PC-9 (cell line): Measurements from ENCODE around the gene B4GALNT1. TPM values are rescaled to one million over a fixed set of nuclear protein-coding genes. Genes with fewer than 3 reads are reported as not detected.

Experiments used
- BruUV-seq: library from RNA; stranded (reverse); fragments of 400-500 nt; replicated peaks from 2 replicates; lab custom pipeline; 2021; lab: Mats Ljungman, UMichigan
- CTCF ChIA-PET: fragments of 300-600 bp; sonication (Branson Sonifier 250); formaldehyde crosslinking; loops from one replicate; lab custom pipeline; 2022; ENCODE audit warnings: antibody characterized with exemption; lab: Charles Lee
- POLR2A ChIA-PET: fragments of 300-600 bp; sonication (Branson Sonifier 250); formaldehyde crosslinking; loops from one replicate; lab custom pipeline; 2022; ENCODE audit warnings: antibody characterized with exemption; ENCODE audit not compliant: unreplicated experiment; lab: Charles Lee
- DNase-seq, 2 experiments: peaks; one replicate each; pipeline versions ENCODE4 v3.0.0 to v3.0.0-alpha.2; 2015 to 2022; ENCODE audit warnings: mixed read lengths in 1 of 2
- H2AFZ ChIP-seq: fragments of 200-600 bp; sonication (generic); 2 replicates; pipeline ENCODE4 v1.8.1; 2017; ENCODE audit warnings: antibody characterized with exemption
- H3F3A ChIP-seq: fragments of 200-600 bp; sonication (generic); 2 replicates; pipeline ENCODE4 v1.8.1; 2017; ENCODE audit warnings: antibody characterized with exemption, mild to moderate bottlenecking, low read depth; ENCODE audit not compliant: insufficient read depth
- H3K27ac ChIP-seq: fragments of 200-600 bp; sonication (generic); 2 replicates; pipeline ENCODE4 v1.6.1; 2016; ENCODE audit warnings: mixed run types
- H3K27me3 ChIP-seq: fragments of 200-600 bp; sonication (generic); 2 replicates; pipeline ENCODE4 v1.6.1; 2016; ENCODE audit warnings: low read depth, mixed run types; ENCODE audit not compliant: insufficient read depth
- H3K36me3 ChIP-seq: fragments of 200-600 bp; sonication (generic); 2 replicates; pipeline ENCODE4 v1.6.1; 2016; ENCODE audit warnings: low read depth, mixed run types
- H3K4me1 ChIP-seq: fragments of 200-600 bp; sonication (generic); replicated peaks from 2 replicates; pipeline ENCODE4 v1.6.1; 2016; ENCODE audit warnings: mixed run types; ENCODE audit not compliant: insufficient read depth
- H3K4me2 ChIP-seq: fragments of 200-600 bp; sonication (generic); 2 replicates; pipeline ENCODE4 v1.6.1; 2017; ENCODE audit warnings: mixed run types
- H3K4me3 ChIP-seq: fragments of 200-600 bp; sonication (generic); 2 replicates; pipeline ENCODE4 v1.6.1; 2016; ENCODE audit warnings: mixed run types
- H3K79me2 ChIP-seq: fragments of 200-600 bp; sonication (generic); 2 replicates; pipeline ENCODE4 v1.6.1; 2017; ENCODE audit warnings: low read depth, mixed run types
- H3K9me2 ChIP-seq: fragments of 200-600 bp; sonication (generic); 2 replicates; pipeline ENCODE4 v1.8.1; 2017; ENCODE audit warnings: mild to moderate bottlenecking; ENCODE audit not compliant: insufficient read depth
- H3K9me3 ChIP-seq: fragments of 200-600 bp; sonication (generic); 2 replicates; pipeline ENCODE4 v1.8.1; 2016; ENCODE audit warnings: low read depth; ENCODE audit not compliant: insufficient read depth
- H4K20me1 ChIP-seq: fragments of 200-600 bp; sonication (generic); 2 replicates; pipeline ENCODE4 v1.8.1; 2017; ENCODE audit not compliant: insufficient read depth
- CTCF ChIP-seq: fragments of 200-600 bp; sonication (generic); conservative IDR thresholded peaks from 2 replicates; pipeline ENCODE4 v1.6.1; 2017; ENCODE audit warnings: mixed run types, antibody characterized with exemption, mild to moderate bottlenecking, moderate library complexity
- EZH2 ChIP-seq: fragments of 200-600 bp; sonication (generic); IDR thresholded peaks from 2 replicates; pipeline ENCODE4 v1.8.0; 2017; ENCODE audit warnings: antibody characterized with exemption, low read depth
- intact Hi-C: fragments of 100-400 bp; cut with micrococcal nuclease; formaldehyde crosslinking; loops from one replicate; pipeline ENCODE4 v1.10.0; 2022; ENCODE audit not compliant: unreplicated experiment
- total RNA-seq: library from RNA; stranded (reverse); gene quantifications from 2 replicates; pipeline ENCODE4 v1.2.3, GENCODE V29; 2021

B4GALNT1 gene
- total RNA-seq, 1 experiment from 2014 or later: 15.0 TPM

- TF ChIP-seq EZH2: no peak
- TF ChIP-seq CTCF: no peak
- BruUV-seq: no TSS peak
- H3K36me3 ChIP-seq: 0 out of 2 replicates have a peak, but pooled peaks cover 2% of the 10 kb centered on the region
- H3K4me3 ChIP-seq: no peak overlapping the region
- intact Hi-C loops: loop anchor here (1.0 kb wide), 1 partner anchor 13 kb away; the partner anchor contains the start of gene PIP4K2C
- peaks cover 8% of the 10 kb centered on the region; the same call in 1 of the 2 replicates for H3F3A ChIP-seq
- H3K9me2 ChIP-seq: no peaks in the 10 kb centered on the region
- no peak overlapping the region for H2AFZ ChIP-seq
- DNase-seq: no peak
- CTCF ChIA-PET: interaction anchor here (1.0 kb wide), 1 partner anchor 20 kb away, joined by 4 read pairs; no protein-coding TSS in a partner anchor
- POLR2A ChIA-PET: interaction anchor here (0.5 to 0.7 kb wide), 2 partner anchors 37 to 514 kb away, joined by 4 to 7 read pairs; no protein-coding TSS in a partner anchor
- no peaks in the 10 kb centered on the region for H4K20me1 ChIP-seq
- H3K9me3 ChIP-seq: no peaks in the 10 kb centered on the region
- H3K27ac ChIP-seq: no peak overlapping the region
- no peak overlapping the region for H3K4me2 ChIP-seq
- H3K27me3 ChIP-seq: peaks cover 28% of the 10 kb centered on the region
- H3K4me1 ChIP-seq: no peaks in the 10 kb centered on the region
- H3K79me2 ChIP-seq: no peaks in the 10 kb centered on the region
Observed at GRCh38 chr12:57603815-57604453, 29.1 kb downstream of the B4GALNT1 start.

- Histone ChIP-seq H4K20me1 (no peaks in the 10 kb centered on the region), H3K27ac (no peak overlapping the region), H3K4me3 (no peak overlapping the region), H2AFZ (no peak overlapping the region), H3K4me1 (no peaks in the 10 kb centered on the region), H3F3A (peaks cover 8% of the 10 kb centered on the region; the same call in 1 of the 2 replicates), H3K79me2 (no peaks in the 10 kb centered on the region), H3K4me2 (no peak overlapping the region), H3K9me2 (no peaks in the 10 kb centered on the region), H3K27me3 (peaks cover 22% of the 10 kb centered on the region), H3K9me3 (no peaks in the 10 kb centered on the region), H3K36me3 (0 out of 2 replicates have a peak, but pooled peaks cover 6% of the 10 kb centered on the region)
- intact Hi-C loops: no loop called here
- no TSS peak for BruUV-seq
- TF ChIP-seq CTCF (no peak), EZH2 (no peak)
- DNase-seq: no peak
- POLR2A ChIA-PET: interaction anchor here (0.5 to 0.7 kb wide), 2 partner anchors 36 to 513 kb away, joined by 4 to 7 read pairs; no protein-coding TSS in a partner anchor
- CTCF ChIA-PET: interaction anchor here (1.0 kb wide), 1 partner anchor 20 kb away, joined by 4 read pairs; no protein-coding TSS in a partner anchor
Observed at GRCh38 chr12:57603324-57603723, 29.7 kb downstream of the B4GALNT1 start.

DNA sequence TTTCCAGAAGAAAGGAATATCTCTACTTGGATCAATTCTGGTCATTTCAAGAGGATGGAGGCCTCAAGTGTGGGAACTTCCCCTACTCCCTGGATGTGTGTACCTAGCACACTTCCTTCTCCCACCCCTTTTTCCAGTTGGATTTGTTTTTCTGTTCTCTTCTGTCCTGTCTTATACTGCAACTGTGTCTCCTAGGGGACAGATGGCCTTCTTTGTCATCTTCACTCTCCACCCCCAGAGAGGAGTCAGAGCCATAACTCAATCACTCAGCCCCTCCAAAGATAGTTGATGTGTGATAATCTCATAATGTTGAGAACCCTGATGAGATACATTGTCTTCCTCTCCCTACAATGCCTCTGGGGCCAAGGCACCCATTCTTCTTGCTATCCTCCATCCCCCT is 30.5 kb downstream of the B4GALNT1 start:
- no peaks in the 10 kb centered on the region for H3K9me3 ChIP-seq
- H3F3A ChIP-seq: peaks cover 8% of the 10 kb centered on the region; the same call in 1 of the 2 replicates
- no peak for DNase-seq
- H4K20me1 ChIP-seq: no peaks in the 10 kb centered on the region
- no TSS peak for BruUV-seq
- no peak overlapping the region for H3K27ac ChIP-seq
- TF ChIP-seq EZH2 (no peak), CTCF (no peak)
- intact Hi-C loops: no loop called here
- no peak overlapping the region for H3K4me2 ChIP-seq
- no peaks in the 10 kb centered on the region for H3K79me2 ChIP-seq
- no peaks in the 10 kb centered on the region for H3K4me1 ChIP-seq
- H3K36me3 ChIP-seq: 0 out of 2 replicates have a peak, but pooled peaks cover 6% of the 10 kb centered on the region
- H2AFZ ChIP-seq: no peak overlapping the region
- no peaks in the 10 kb centered on the region for H3K9me2 ChIP-seq
- ChIA-PET POLR2A (no interaction called here), CTCF (no interaction called here)
- peaks cover 15% of the 10 kb centered on the region for H3K27me3 ChIP-seq
- no peak overlapping the region for H3K4me3 ChIP-seq
